Gastrocnemius medialis (tissue), 4 donors: ENCODE measurements around the gene CALY.

Source experiments
- POLR2A ChIP-seq, 2 donors: fragments of 450-650 bp; IDR thresholded peaks; one replicate each; pipeline ENCODE4 v1.6.1; 2017; ENCODE audit warnings: antibody characterized with exemption in 2 of 2, mild to moderate bottlenecking in 2 of 2, moderate library complexity in 2 of 2
- TF ChIP-seq, protein P1 (sequence below), 5 experiments: fragments of 450-650 bp in 3 of 5; fragments of 200-600 bp in 2 of 5; sonication (generic) in 2 of 5; IDR thresholded peaks in 4 of 5; conservative IDR thresholded peaks in 1 of 5; 1 replicate in 4 of 5; 2 replicates in 1 of 5; pipeline ENCODE4 v1.5.1; 2016 to 2019; ENCODE audit warnings: antibody characterized with exemption in 5 of 5, mild to moderate bottlenecking in 3 of 5, moderate library complexity in 3 of 5

DNA sequence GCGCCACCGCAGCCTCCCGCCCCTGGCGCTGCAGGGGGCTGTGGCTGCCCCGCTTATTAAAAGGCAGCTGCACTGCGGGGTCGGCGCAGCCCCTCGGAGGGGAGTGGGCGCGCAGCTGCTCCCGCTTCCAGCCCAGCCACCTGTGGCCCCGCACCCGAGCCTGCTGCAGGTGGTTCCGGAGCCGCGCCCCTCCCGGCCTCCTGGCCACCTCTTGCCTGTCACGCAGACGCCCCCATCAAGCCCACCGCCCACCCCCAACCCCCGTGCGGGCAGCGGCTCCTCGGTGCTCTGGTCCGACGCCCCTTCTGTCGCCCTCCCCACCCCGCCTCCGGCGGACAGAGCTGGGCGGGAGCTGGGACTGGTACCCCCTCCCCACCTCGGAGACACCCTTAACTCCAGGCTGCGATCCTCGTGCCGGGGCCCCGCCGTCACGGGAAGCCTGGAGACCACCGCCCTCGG, 549 bp downstream of the CALY start:
- TF ChIP-seq POLR2A (IDR thresholded peaks at IDR 0.05): no peak
- TF ChIP-seq, protein P1, sequence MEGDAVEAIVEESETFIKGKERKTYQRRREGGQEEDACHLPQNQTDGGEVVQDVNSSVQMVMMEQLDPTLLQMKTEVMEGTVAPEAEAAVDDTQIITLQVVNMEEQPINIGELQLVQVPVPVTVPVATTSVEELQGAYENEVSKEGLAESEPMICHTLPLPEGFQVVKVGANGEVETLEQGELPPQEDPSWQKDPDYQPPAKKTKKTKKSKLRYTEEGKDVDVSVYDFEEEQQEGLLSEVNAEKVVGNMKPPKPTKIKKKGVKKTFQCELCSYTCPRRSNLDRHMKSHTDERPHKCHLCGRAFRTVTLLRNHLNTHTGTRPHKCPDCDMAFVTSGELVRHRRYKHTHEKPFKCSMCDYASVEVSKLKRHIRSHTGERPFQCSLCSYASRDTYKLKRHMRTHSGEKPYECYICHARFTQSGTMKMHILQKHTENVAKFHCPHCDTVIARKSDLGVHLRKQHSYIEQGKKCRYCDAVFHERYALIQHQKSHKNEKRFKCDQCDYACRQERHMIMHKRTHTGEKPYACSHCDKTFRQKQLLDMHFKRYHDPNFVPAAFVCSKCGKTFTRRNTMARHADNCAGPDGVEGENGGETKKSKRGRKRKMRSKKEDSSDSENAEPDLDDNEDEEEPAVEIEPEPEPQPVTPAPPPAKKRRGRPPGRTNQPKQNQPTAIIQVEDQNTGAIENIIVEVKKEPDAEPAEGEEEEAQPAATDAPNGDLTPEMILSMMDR (IDR thresholded peaks at IDR 0.05 in 4 of 5, conservative IDR thresholded peaks at IDR 0.05 in 1 of 5): no peak
